ENCODE results near the gene CADM1. TPM values are rescaled to one million over a fixed set of nuclear protein-coding genes. Genes with fewer than 3 reads are reported as not detected.

Gene CADM1
- total and polyA plus RNA-seq, 8 donors, result 0.58 to 29.7 (median 5.3) TPM

DNA sequence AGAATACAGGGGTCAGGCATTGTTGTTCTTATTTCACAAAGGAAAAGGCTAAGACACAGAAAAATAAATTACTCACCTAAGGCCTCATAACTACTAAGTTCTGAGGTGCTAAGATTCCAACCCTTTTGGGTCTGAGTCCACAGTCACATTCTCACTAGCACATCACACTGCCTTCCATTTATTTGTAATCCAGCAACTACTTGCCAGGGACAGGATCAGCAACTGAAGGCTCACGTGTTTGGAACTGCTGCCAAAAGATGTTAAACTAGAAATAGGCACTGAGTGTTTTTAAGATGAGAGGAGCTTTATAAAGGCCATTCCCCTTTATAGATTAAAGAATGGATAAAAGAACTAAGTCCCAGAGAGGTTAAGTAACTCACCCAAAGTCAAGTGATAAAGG lies 58.0 kb downstream of the CADM1 start:
- Histone ChIP-seq H3K27ac (no peak overlapping the region), H3K4me3 (no peak overlapping the region), H3K36me3 (no peaks in the 10 kb centered on the region), H3K27me3 (no peaks in the 10 kb centered on the region), H3K9me3 (peaks cover 0 to 25% (median 19%) of the 10 kb centered on the region in 4 donors), H3K4me1 (no peaks in the 10 kb centered on the region)
- TF ChIP-seq CTCF (IDR thresholded peaks at IDR 0.05), result no peak
- TF ChIP-seq EP300 (IDR thresholded peaks at IDR 0.05), result no peak
- TF ChIP-seq POLR2A (IDR thresholded peaks at IDR 0.05), result no peak
- TF ChIP-seq POLR2AphosphoS5 (IDR thresholded peaks at IDR 0.05), result no peak
- 43 to 76% (median 73%) methylated on average over 1 of the region's 1 CpG for WGBS, 5 donors
- DNase-seq, result no peak
- intact Hi-C loops (cut with DNase I; ENCODE audit: low total_unique reads), result no loop called here

DNA sequence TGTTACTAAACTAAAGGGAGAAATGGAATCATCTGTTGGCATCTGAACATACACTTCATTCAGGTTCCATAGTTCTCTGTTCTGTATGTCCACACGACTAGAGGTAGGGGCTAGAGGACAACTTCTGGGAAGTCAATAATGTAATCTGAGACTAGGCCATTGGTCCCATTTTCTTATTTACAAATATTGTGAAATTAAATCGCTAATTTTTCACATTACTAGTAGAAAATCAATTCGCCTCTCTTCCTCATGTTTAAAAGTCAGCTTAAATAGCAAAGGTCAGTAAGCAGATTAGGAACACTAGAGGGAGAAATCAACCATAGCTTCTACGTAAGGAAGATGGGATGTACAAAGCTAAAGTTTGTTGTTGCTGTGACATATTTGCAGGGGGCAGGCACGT lies 59.7 kb downstream of the CADM1 start:
- Histone ChIP-seq H3K9me3 (peaks cover 0 to 25% (median 19%) of the 10 kb centered on the region in 4 donors), H3K27ac (no peak overlapping the region), H3K4me1 (no peaks in the 10 kb centered on the region), H3K27me3 (no peaks in the 10 kb centered on the region), H3K36me3 (no peaks in the 10 kb centered on the region), H3K4me3 (no peak overlapping the region)
- intact Hi-C loops (cut with DNase I; ENCODE audit: low total_unique reads), result no loop called here
- WGBS, 5 donors, result 76 to 79% (median 78%) methylated on average over 5 of the region's 5 CpGs
- TF ChIP-seq EP300 (IDR thresholded peaks at IDR 0.05) (no peak), POLR2A (IDR thresholded peaks at IDR 0.05) (no peak), POLR2AphosphoS5 (IDR thresholded peaks at IDR 0.05) (no peak), CTCF (IDR thresholded peaks at IDR 0.05) (no peak)
- DNase-seq, result no peak

GRCh38 chr11:115439969-115440540 lies 64.2 kb downstream of the CADM1 start:
- H3K4me1 ChIP-seq, result no peaks in the 10 kb centered on the region
- DNase-seq, result no peak
- no peak for TF ChIP-seq POLR2AphosphoS5 (IDR thresholded peaks at IDR 0.05)
- no peak for TF ChIP-seq POLR2A (IDR thresholded peaks at IDR 0.05)
- no peak for TF ChIP-seq EP300 (IDR thresholded peaks at IDR 0.05)
- no peak for TF ChIP-seq CTCF (IDR thresholded peaks at IDR 0.05)
- no peaks in the 10 kb centered on the region for H3K27me3 ChIP-seq
- intact Hi-C loops (cut with DNase I; ENCODE audit: low total_unique reads), result no loop called here
- no peaks in the 10 kb centered on the region for H3K36me3 ChIP-seq
- no peak overlapping the region for H3K4me3 ChIP-seq
- H3K27ac ChIP-seq, result no peak overlapping the region
- 68 to 84% (median 79%) methylated on average over 5 of the region's 5 CpGs for WGBS, 5 donors
- no peaks in the 10 kb centered on the region for H3K9me3 ChIP-seq

DNA sequence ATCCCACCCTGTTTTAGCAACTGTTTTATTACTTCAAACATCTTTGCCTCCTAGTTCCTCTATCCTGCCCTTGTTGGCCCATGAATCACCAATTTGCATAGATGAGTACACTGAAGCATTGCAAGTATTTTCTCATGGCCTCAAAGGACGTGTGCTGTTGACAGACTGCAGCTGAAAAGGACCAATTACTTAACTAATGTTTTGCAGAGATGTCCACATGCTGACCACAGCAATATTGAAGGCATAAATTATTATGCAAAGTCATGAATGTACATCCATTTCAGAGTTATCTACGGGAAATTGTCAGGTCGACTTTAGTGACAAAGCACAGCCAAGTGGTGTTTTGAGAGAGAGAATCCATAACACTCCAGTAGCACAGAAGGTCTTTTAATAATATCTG lies 64.8 kb downstream of the CADM1 start:
- peak in 1 of 2 donors; percentile 17 for DNase-seq
- WGBS, 5 donors, result 61 to 80% (median 68%) methylated on average over 3 of the region's 3 CpGs
- Histone ChIP-seq H3K9me3 (no peaks in the 10 kb centered on the region), H3K27me3 (no peaks in the 10 kb centered on the region), H3K4me1 (no peaks in the 10 kb centered on the region), H3K4me3 (no peak overlapping the region), H3K36me3 (no peaks in the 10 kb centered on the region), H3K27ac (no peak overlapping the region)
- TF ChIP-seq CTCF (IDR thresholded peaks at IDR 0.05), result no peak
- TF ChIP-seq POLR2A (IDR thresholded peaks at IDR 0.05), result no peak
- TF ChIP-seq EP300 (IDR thresholded peaks at IDR 0.05), result no peak
- no peak for TF ChIP-seq POLR2AphosphoS5 (IDR thresholded peaks at IDR 0.05)
- intact Hi-C loops (cut with DNase I; ENCODE audit: low total_unique reads), result no loop called here

Measured in stomach (tissue), 9 donors.